DMS114 treated with DMSO at 0.1 percent for 48 hours (cell line): ENCODE data around the gene MBNL1.
"Not testable (repeated sequence)": the region's sequence is repeated elsewhere in the genome, so short reads cannot be mapped to it uniquely, and the experiment has no call there.

Experiments
- DNase-seq: peaks from one replicate; lab custom pipeline; 2025; ENCODE audit not compliant: unreplicated experiment; lab: John Stamatoyannopoulos, UW

MBNL1 gene

DNA sequence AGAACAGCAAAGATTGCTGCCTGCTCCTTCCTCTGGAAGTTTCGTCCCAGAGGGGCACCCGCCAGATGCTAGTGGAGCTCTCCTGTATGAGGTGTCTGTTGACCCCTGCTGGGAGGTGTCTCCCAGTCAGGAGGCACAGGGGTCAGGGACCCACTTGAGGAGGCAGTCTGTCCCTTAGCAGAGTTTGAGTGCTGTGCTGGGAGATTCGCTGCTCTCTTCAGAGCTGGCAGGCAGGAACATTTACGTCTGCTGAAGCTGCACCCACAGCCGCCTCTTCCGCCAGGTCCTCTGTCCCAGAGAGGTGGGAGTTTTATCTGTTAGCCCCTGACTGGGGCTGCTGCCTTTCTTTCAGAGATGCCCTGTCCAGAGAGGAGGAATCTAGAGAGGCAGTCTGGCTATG is 103.9 kb downstream of the MBNL1 start:
- DNase-seq: not testable (repeated sequence)

DNA sequence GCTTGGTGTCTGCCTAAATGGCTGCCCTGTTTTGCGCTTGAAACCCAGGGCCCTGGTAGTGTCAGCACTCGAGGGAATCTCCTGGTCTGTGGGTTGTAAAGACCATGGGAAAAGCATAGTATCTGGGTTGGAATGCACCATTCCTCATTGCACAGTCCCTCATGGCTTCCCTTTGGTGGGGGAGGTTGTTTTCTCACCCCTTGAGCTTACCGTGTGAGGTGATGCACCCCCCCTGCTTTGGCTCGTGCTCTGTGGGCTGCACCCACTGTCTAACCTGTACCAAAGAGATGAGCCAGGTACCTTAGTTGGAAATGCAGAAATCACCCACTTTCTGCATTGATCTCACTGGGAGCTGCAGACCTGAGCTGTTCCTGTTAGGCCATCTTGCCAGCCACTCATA is 104.7 kb downstream of the MBNL1 start:
- DNase-seq: no peak

DNA sequence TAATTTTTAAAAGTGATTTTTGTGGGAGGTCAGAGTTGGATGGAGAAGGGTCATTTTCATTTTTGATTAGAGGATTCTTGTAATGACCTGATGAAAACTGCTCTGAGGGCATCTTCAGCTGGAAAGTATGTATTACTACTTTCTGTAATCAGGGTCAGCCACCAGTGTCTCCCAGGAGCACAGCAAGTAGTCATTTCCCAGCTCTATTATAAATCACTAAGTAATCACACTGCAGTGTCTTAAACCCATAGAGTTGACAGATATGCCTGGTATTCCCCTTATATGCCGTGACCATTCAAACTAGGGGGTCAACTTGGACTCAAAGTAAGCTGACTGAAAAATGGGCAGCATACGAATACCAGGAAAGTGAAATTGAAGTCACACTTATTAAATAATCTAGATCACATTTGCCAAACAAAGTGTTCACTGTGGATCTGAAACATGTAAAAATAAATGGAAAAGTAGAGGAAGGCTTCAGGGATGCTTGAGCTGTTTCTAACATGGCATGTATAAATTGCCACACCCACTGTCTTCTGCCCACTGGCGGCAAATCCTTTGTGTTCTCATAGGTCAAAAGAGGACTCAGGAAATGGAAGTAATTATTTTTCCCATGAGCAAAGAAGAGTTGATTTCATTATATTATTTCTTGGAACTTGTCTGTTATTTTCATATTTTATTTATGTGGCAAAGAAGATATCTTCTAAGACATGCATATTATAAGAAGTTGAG is 105.7 kb downstream of the MBNL1 start:
- DNase-seq: no peak

DNA sequence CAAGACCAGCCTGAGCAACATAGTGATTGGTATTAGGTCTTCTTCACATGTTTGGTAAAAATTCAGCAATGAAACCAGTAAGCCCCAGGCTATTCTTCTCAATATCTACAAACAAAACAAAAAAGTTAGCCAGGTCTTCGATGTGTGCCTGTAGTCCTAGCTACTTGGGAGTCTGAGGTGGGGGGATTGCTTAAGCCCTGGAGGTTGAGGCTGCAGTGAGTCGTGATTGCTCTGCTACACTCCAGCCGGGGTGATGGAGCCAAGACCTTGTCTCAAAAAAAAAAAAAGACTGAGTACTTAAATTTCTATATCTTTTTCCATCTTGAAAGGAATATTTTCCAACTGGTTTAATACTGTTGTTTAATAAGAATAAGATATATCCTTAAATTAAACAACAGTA is 106.8 kb downstream of the MBNL1 start:
- no peak for DNase-seq

DNA sequence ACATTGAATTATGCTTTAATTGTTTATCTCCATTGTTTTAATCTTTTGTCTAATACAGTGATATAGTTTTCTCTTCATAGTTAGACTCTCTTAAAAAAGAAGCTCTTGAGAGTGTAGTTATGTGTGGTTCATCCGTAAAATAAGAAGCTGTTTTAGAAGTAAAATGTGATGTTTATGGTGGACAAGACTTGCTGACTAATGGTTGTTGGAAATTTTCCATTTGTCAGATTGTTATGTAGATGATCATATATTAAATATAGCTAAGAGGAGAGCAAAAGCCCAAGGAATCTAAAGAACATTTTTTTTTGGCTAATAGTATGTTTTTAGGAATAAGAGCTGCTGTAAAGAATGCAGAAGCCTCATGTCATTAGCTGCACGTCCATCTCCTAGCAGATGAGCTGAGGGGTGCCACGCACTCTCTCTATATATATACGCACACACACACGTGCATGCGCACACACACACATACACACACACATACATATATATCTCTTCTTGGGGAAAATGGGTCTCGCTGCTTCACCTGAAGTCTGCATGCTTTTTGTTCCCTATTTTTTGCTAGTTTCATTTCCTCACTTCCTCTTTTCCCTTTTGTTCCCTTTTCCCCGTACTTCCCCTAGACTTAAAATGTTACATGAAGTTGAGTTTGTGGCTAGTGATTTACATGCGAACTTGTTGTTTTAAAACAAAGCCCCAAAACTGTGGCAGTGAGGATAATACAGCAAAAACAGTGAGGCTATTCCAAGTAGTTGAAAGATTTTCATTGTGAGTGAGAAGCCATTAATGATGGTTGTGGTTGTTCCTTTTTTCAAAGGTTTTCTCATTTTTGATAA is 107.8 kb downstream of the MBNL1 start:
- DNase-seq: no peak

DNA sequence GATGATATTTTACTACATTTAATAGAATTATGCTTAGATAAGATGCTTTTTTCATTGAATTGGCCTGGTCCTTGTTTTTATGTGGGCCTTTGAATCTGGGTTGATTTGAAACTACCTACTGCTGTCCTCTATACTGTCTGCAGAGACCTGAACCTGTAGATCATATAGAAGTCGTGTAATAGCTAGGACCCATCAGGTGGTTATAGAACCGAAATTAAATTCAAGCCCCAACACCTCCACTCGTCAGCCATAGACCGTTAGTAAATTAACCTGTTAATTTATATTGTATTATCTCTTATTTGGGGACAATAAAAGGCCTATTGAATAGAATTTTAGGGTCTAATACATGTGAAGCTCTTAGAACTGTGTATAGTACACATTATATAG is 108.4 kb downstream of the MBNL1 start:
- DNase-seq: no peak

DNA sequence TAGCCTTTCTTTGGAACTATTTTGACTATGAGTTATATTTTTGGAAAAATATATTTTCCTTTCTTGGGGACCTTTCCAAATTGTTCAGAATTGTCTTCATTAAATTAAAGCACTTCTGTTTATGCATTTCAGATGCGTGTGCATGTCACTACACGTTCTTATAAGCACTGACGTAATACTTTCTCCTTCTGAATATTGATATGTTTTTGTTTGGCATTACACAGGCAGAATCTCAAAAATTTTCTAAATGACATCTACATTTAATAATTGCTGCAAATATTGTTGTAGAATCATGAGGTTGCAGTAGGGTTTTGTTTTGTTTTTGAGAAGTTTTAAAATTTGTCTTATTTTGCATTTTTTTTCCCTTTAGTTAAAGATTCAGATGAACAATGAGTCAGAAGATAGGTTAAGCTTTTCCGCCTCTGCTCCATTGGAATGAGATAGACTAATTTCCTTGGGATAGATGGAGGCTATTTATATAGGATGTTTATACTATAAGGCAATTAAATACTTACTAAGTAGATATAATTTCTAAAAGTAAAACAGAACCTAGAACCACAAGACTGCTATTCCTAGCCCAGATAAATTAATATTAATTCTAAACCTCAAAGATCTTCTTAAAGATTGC is 110.8 kb downstream of the MBNL1 start:
- DNase-seq: no peak

DNA sequence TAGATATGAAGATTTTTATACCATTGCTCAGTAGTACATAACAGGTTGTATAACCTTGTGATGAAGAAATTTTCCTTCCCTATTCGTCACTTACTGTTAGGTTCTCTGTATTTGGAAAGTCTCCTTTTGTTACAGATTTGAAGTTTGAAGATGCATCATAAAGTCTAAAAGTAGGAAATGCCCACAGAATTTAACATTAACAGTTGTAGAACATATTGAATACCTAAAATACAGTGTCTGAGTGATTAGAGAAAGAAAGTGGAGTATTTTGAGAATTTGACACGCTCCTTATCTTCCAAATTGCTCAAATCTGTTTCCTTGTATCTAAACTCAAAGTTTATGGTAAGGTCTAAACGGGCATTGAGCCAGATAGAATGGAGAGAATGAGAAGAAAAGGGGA is 111.3 kb downstream of the MBNL1 start:
- DNase-seq: no peak

DNA sequence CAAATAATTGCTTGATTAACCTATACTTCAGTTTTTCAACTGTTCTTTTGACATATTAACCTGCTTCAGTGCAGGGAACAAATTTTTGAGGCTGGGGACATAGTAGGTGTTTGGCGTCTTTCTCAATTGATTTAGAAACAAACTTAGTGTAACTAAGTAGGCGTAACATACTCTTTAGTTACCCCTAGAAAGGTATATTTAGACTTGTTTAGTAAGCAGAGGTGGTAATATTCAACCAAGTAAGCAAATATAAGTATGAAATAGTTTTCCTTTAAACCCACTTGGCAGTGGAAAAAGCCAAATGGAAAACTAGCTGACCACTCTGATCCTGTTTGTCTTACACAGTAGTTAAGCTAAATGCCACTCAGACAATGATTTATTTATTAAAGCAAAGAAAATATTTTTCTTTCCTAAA is 113.2 kb downstream of the MBNL1 start:
- DNase-seq: no peak

DNA sequence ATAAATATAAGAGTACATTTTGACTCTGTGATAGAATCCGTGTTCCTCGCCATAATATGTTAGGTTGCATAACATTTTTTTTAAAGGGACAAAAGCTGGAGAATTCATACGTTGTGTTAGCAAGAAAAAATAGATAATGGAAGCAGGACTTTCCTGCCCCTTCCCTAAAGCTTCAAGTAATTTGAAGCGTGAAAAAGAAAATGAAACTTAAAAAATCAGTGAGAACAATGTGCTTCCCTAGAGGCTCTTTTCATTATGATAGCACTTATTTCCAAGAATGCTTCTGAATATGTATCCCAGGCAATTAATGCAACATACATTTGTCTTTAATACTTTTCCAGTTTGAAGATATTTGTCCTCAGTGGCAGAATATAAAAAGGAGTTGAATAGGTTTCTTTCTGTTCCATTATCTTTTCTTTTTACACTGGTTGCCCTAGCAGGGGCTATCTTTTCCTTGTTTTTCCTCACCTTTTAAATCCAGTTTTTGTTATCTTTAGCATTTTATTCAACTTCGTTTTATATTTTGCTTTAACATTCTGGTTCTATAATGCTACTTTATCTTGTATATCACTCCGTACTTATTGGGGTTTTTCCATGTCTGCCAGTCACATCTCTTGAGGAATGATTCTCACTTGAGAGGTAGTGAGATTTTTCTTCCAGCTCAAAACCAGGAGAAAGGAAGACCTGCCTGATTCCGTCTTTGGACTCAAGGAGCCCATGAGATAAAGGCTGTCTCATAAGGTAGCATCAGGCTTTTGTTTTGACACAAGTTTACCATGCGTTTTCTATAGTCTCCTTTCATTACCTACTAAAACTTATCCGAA is 113.8 kb downstream of the MBNL1 start:
- DNase-seq: no peak

DNA sequence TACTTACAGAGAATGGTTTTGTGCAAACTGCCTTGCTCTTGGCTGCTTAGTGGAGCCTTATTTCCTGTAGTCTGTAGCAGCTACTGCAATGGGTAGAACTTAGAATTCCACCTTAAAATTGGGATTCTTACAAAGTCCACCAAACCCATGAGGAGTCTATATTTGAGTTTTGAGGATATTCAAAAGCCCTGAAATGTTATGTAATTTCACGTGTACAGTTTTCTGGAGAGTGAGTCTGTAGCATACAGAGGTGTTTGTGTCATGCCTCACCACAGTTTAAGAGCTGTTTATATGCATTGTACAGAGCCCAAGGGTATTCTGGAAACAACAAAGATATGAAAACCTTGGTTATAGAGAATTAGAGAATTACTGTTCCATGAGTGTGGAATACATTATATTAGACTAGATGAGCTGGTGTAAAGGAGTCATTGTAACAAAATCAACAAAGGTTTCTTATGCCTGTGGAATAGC is 114.4 kb downstream of the MBNL1 start:
- no peak for DNase-seq

DNA sequence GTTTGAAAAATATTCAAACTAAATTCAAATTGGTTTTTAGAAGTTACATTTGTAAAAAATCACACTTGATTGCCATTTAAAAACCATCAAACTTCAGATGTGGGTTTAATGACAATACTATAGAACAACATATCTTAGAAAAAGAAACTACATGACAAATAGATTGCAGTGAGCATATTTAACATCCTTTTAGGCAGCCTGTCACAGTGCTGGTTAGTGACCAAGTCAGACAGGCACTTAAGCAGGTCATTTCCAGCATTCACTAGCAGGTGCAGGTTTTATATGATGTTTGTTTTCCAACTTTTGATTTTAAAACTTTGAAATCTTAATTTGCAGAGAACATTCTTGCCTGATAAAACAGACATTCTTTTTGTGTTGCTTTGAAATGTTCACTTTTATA is 115.7 kb downstream of the MBNL1 start:
- DNase-seq: no peak

DNA sequence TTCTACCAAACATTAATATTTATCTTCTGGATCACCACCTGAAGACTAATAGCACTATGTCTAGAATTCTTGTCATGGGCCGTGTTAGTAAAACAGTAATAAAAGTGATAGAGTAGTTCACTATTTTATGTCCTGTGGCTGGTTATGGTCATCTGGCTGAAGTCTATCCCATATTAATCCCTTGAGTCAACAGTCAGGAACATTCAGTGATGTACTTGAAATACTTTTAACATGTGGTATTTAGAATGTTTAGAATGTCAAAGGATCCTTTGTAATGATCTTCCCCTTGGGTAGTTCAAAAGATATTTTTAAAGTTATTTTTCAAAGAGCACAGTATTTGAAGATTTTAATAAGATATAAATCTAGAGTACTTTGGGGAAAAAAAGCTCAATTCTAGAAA is 117.0 kb downstream of the MBNL1 start:
- DNase-seq: no peak

DNA sequence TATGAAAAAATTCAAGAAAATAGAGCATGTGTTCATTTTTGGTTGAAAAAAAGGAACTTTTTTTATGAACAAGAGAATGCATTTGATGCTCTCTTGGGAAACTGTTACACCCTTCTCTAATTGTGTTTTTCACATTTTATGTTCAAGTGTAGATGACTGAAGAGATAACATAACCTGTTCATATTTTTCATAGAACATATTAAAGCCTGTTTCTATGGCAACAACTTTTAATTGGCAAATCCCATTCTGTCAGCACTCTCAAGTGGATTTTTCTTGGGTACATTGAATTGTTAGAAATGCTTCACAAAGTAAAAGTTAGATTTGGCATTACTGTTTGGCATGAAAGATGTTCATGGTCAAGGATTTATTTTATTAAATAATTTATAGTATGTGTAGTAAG is 117.5 kb downstream of the MBNL1 start:
- DNase-seq: no peak

DNA sequence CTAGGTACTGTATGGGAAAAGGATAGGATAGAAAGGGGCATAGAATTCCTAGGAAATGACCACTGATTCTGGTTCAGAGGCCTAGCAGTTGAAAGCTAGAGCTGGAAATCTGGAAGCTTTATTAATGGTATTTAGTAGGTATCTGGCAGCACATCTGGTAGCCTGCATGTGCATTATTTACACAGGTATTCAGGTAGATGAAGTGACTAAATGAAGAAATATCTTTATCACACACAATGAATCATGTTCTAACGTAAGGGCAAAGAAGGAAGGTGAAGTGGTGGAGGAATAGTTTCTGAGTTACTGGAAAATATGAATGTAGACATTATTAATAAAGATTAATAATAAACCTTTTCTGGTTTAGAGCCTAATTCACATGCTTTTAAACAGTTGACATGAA is 119.9 kb downstream of the MBNL1 start:
- no peak for DNase-seq

DNA sequence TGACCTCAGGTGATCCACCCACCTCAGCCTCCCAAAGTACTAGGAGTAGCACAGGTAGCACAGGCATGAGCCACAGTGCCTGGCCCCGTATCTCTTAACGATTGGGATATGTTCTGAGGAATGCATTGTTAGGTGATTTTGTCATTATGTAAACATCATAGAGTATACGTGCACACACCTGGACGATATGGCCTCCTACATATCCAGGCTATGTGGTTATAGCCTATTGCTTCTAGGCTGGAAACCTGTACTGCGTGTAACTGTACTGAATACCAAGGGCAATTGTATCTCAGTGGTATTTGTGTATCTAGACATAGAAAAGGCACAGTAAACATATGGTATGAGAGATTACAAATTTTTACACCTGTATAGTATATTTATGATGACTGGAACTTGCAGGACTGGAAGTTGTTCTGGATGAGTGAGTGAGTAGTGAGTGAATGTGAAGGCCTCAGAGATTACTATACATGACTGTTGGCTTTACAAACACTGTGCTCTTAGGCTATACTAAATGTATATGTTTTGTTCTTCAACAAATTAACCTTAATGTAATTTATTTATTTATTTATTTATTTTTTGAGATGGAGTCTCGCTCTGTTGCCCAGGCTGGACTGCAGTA is 120.7 kb downstream of the MBNL1 start:
- no peak for DNase-seq

DNA sequence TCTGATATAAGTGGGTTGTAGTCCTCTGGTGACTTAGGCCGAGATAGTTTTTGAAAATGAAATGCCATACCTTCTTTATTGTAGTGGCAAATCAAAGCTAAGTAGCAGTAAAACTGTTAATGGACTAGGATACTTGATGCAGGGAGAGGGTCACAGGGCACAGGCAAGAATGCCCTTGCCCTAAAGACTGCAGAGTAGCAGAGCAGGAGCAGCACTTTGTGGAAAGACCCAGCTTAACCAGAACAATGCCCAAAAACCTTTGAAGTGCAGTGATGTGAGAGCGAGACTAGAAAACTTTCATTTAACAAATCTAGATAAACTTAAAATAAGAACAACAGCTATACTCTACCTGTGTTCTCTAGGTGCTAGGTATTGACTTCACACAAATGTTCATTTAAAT is 121.9 kb downstream of the MBNL1 start:
- no peak for DNase-seq

DNA sequence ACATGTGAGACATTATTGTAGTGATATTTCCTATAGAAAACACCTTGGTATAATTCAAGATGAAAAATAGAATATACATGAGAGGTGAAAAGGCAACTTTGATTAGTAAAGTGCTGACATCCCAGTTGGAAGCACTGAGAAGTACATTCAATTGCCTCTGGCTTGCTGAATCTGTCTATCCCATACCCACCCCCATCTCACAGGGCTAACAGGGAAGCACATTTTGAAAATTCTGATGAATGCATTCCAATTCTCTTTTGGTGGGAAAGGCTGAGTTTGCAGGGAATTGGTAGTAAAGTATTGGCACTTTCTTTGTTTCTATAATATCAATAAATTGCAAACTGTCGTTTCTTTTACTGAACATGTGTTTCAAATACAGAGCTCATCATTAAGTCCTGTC is 122.9 kb downstream of the MBNL1 start:
- no peak for DNase-seq

DNA sequence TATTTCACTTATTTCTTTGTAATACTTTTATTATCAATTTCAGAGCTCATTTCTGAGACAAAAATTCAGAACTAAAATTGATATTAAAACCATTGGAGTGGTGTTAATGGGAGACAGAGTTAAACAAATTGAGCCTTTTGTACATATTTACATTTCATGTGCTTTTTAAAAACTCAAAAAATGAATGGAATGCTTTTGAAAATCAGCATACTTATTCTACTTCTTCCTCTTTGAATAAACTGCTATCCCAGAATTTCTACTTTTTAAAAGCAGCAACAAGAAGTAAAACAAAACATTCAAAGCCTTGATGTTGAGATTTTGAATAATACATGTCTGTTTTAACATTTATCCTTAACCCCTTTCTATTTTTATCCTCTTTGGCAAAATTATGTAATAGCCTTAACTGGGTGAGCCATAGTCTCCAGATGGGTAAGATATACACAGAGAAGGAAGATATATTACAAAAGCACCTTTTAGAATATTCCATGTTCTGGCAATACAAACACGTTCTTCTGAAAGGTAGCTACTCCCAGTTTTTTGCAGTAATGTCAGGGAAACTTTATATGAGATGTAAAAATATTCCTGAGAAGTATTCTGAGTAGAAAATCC is 123.6 kb downstream of the MBNL1 start:
- DNase-seq: no peak

DNA sequence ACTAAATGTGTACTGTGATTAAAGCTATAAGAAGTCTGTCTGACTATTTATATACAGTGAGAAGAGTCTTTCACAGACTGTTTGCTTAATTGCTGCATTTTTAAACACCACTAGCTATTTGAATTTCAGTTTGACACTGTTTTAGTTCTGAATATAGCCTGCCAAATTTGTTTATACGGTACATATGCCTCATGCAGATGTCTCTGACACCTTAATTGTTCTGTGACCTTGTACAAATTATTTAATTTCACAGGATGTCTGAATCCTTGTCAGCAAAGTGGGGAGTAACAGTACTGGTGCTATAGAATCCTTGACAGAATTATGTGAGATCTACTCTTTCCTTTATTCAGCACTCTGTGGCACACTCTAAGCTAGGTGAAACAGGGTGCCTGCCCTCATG is 125.5 kb downstream of the MBNL1 start:
- DNase-seq: no peak
